NT2/D1 (cell line): Measurements from ENCODE around the gene BRD9.

Source experiments
- DNase-seq: peaks from one replicate; pipeline ENCODE4 v3.0.0-alpha.2; 2011; ENCODE audit warnings: low read depth, low spot score
- H3K27me3 ChIP-seq: 2 replicates; pipeline ENCODE4 v1.6.0; 2011; ENCODE audit warnings: mild to moderate bottlenecking; ENCODE audit not compliant: insufficient read length, insufficient read depth
- H3K36me3 ChIP-seq: 2 replicates; pipeline ENCODE4 v1.6.1; 2011; ENCODE audit warnings: mild to moderate bottlenecking, low read length, mixed read lengths; ENCODE audit not compliant: insufficient read depth, insufficient read length
- H3K4me1 ChIP-seq: 2 replicates; pipeline ENCODE4 v1.5.1; 2011; ENCODE audit not compliant: insufficient read depth, insufficient read length
- H3K4me3 ChIP-seq: 2 replicates; pipeline ENCODE4 v1.5.1; 2011; ENCODE audit warnings: low read depth; ENCODE audit not compliant: insufficient read length
- H3K9ac ChIP-seq: 2 replicates; pipeline ENCODE4 v1.6.0; 2011; ENCODE audit warnings: low read depth; ENCODE audit not compliant: insufficient read length
- H3K9me3 ChIP-seq: 2 replicates; pipeline ENCODE4 v1.5.1; 2011; ENCODE audit warnings: mild to moderate bottlenecking, low read length; ENCODE audit not compliant: insufficient read depth
- SUZ12 ChIP-seq: IDR thresholded peaks from 2 replicates; pipeline ENCODE4 v1.6.1; 2011; ENCODE audit not compliant: insufficient read length, insufficient read depth; ENCODE audit errors: extremely low read depth
- YY1 ChIP-seq: IDR thresholded peaks from 2 replicates; pipeline ENCODE4 v1.6.1; 2011; ENCODE audit not compliant: insufficient read length, insufficient read depth
- ZNF274 ChIP-seq: IDR thresholded peaks from 2 replicates; pipeline ENCODE4 v1.6.1; 2011; ENCODE audit warnings: mild to moderate bottlenecking, low read depth, low read length

BRD9 gene

GRCh38 chr5:878125-878524, 14.5 kb downstream of the BRD9 start:
- Histone ChIP-seq H3K9ac (no peak overlapping the region), H3K9me3 (no peaks in the 10 kb centered on the region), H3K27me3 (no peaks in the 10 kb centered on the region), H3K4me3 (no peak overlapping the region), H3K4me1 (no peaks in the 10 kb centered on the region), H3K36me3 (peaks cover 75% of the 10 kb centered on the region)
- TF ChIP-seq YY1 (no peak), ZNF274 (no peak), SUZ12 (no peak)
- no peak for DNase-seq

GRCh38 chr5:876398-877365, 15.9 kb downstream of the BRD9 start:
- H3K27me3 ChIP-seq, result no peaks in the 10 kb centered on the region
- no peak for TF ChIP-seq SUZ12
- no peak for TF ChIP-seq YY1
- TF ChIP-seq ZNF274, result no peak
- no peak overlapping the region for H3K4me3 ChIP-seq
- H3K4me1 ChIP-seq, result no peaks in the 10 kb centered on the region
- H3K9me3 ChIP-seq, result no peaks in the 10 kb centered on the region
- no peak for DNase-seq
- no peak overlapping the region for H3K9ac ChIP-seq
- H3K36me3 ChIP-seq, result peaks cover 74% of the 10 kb centered on the region

GRCh38 chr5:875931-876330, 16.7 kb downstream of the BRD9 start:
- TF ChIP-seq SUZ12, result no peak
- no peak for TF ChIP-seq YY1
- TF ChIP-seq ZNF274, result no peak
- Histone ChIP-seq H3K9me3 (no peaks in the 10 kb centered on the region), H3K36me3 (peaks cover 74% of the 10 kb centered on the region), H3K4me1 (no peaks in the 10 kb centered on the region), H3K4me3 (no peak overlapping the region), H3K27me3 (no peaks in the 10 kb centered on the region), H3K9ac (no peak overlapping the region)
- DNase-seq, result no peak

- DNase-seq, result no peak
- no peaks in the 10 kb centered on the region for H3K27me3 ChIP-seq
- H3K36me3 ChIP-seq, result peaks cover 94% of the 10 kb centered on the region
- H3K9ac ChIP-seq, result peak overlapping the region; percentile 32
- no peak overlapping the region for H3K4me3 ChIP-seq
- no peaks in the 10 kb centered on the region for H3K9me3 ChIP-seq
- TF ChIP-seq SUZ12 (no peak), YY1 (no peak), ZNF274 (no peak)
- no peaks in the 10 kb centered on the region for H3K4me1 ChIP-seq
These were observed 19.3 kb downstream of the BRD9 start for GRCh38 chr5:873328-873727.

GRCh38 chr5:872301-872700, 20.3 kb downstream of the BRD9 start:
- TF ChIP-seq YY1, result no peak
- no peak for TF ChIP-seq SUZ12
- TF ChIP-seq ZNF274, result no peak
- no peak overlapping the region for H3K9ac ChIP-seq
- peaks cover 96% of the 10 kb centered on the region for H3K36me3 ChIP-seq
- no peak for DNase-seq
- no peaks in the 10 kb centered on the region for H3K9me3 ChIP-seq
- no peaks in the 10 kb centered on the region for H3K27me3 ChIP-seq
- H3K4me1 ChIP-seq, result no peaks in the 10 kb centered on the region
- no peak overlapping the region for H3K4me3 ChIP-seq

- Histone ChIP-seq H3K9me3 (no peaks in the 10 kb centered on the region), H3K9ac (no peak overlapping the region), H3K36me3 (peaks cover 96% of the 10 kb centered on the region), H3K27me3 (no peaks in the 10 kb centered on the region), H3K4me3 (no peak overlapping the region), H3K4me1 (no peaks in the 10 kb centered on the region)
- TF ChIP-seq ZNF274 (no peak), SUZ12 (no peak), YY1 (no peak)
- DNase-seq, result no peak
These were observed 20.9 kb downstream of the BRD9 start for GRCh38 chr5:871596-872298.

GRCh38 chr5:870956-871355, 21.6 kb downstream of the BRD9 start:
- no peak for DNase-seq
- Histone ChIP-seq H3K4me1 (no peaks in the 10 kb centered on the region), H3K36me3 (peaks cover 95% of the 10 kb centered on the region), H3K9ac (no peak overlapping the region), H3K9me3 (no peaks in the 10 kb centered on the region), H3K27me3 (no peaks in the 10 kb centered on the region), H3K4me3 (no peak overlapping the region)
- TF ChIP-seq SUZ12 (no peak), YY1 (no peak), ZNF274 (no peak)
